ENCODE measurements around the gene FBXO41. TPM values are rescaled to one million over a fixed set of nuclear protein-coding genes. Genes with fewer than 3 reads are reported as not detected.

Gene FBXO41
- total and polyA plus RNA-seq, 3 experiments from 2014 or later: 2.4 to 25.6 (median 25.3) TPM

DNA sequence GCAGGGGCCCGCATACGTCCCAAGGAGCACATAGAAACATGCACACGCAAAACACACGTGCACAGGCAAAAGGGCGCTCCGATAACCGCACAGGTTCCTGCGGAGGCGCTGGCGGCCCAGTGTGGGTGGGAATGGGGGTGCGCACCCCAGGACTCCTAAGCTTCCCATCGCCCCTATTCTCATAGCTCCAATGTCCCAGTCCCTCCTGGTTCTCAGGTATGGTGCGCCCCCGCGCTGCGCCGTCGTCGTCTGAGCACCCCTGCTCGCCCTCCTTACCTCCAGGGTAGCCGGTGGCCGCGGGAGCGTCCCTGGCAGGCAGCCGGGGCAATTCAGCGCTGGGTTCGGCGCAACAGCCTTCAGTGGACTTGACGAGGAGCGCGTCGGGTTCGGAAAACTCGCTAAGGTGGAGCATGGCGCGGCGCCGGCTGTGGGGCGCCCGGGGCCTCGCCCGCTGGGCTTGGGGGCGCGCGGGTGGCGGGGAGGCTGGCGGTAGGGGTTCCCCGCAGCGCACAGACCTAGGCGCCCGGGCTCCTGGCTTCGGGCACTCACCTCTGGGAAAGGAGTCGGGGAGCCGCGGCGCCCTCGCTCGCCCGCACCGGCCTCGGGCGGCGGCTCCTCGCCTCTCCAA lies 8.7 kb upstream of the FBXO41 start:
- POLR2A ChIA-PET: interaction anchor here (1.0 to 4.7 kb wide), 2 partner anchors 9 to 59 kb away, joined by 3 to 25 read pairs; partner anchors contain the start of genes CCT7, FBXO41 and PRADC1
- Mint-ChIP-seq H3K4me3 (peak overlapping the region; percentile 65 to 90 (median 79)), H3K36me3 (no peaks in the 10 kb centered on the region), H3K4me1 (peaks cover 8 to 34% (median 20%) of the 10 kb centered on the region in 3 donors), H3K9me3 (peaks cover 0 to 6% (median 0%) of the 10 kb centered on the region in 5 donors), H3K27me3 (peaks cover 46 to 67% of the 10 kb centered on the region in 2 donors), H3K27ac (peak overlapping the region in 2 of 8 donors; percentile 30 to 43)
- peak in 1 of 5 donors; percentile 47 for DNase-seq
- Histone ChIP-seq H3K4me1 (ENCODE audit: insufficient read depth, low read length) (peaks cover 27% of the 10 kb centered on the region), H3K4me3 (ENCODE audit: low read length) (peak overlapping the region; percentile 19), H3K36me3 (ENCODE audit: insufficient read depth, low read length) (no peaks in the 10 kb centered on the region), H3K27ac (ENCODE audit: low read depth, low read length) (no peak overlapping the region), H3K27me3 (ENCODE audit: insufficient read depth, low read length, poor library complexity, severe bottlenecking) (peaks cover 50% of the 10 kb centered on the region), H3K9me3 (ENCODE audit: low read length) (no peaks in the 10 kb centered on the region)
- CTCF ChIA-PET: interaction anchor here (1.3 to 6.8 kb wide), 4 partner anchors 9 to 58 kb away, joined by 3 to 54 read pairs (median 21); partner anchors contain the start of genes CCT7, FBXO41 and PRADC1

DNA sequence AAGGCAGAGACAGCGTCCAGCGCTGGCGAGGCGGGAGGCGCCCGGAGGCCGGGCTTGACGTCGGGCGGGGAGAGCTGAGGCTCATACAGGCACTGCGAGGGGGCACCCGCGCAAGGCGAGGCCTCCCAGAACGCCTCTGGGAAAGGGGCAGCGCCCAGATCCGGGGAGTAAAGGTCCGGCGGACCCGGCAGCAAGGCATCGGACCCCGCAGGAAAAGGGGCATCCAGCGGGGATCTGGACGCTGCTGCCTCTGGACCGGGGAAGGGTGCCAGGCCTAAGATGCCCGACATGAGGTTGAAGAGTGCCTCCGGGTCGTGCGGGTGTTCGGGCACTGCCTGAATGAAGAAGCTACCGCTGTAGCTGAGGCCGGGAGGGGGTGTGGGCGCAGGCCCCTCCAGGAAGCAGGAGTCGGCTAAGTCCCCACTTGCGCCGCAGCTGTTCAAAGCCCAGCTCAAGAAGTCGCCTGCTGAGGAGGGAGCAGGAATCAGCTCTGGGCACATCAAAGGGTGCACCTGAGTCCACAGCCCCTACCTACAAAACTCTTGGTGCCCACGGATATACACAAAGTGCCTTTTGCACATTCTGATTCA lies 8.1 kb upstream of the FBXO41 start:
- Histone ChIP-seq H3K9me3 (ENCODE audit: low read length) (no peaks in the 10 kb centered on the region), H3K27ac (ENCODE audit: low read depth, low read length) (no peak overlapping the region), H3K27me3 (ENCODE audit: insufficient read depth, low read length, poor library complexity, severe bottlenecking) (peaks cover 46% of the 10 kb centered on the region), H3K36me3 (ENCODE audit: insufficient read depth, low read length) (no peaks in the 10 kb centered on the region), H3K4me3 (ENCODE audit: low read length) (peak overlapping the region; percentile 19), H3K4me1 (ENCODE audit: insufficient read depth, low read length) (peaks cover 27% of the 10 kb centered on the region)
- Mint-ChIP-seq H3K4me3 (peak overlapping the region; percentile 65 to 90 (median 72)), H3K27ac (peak overlapping the region in 2 of 8 donors; percentile 19 to 43), H3K36me3 (no peaks in the 10 kb centered on the region), H3K27me3 (peaks cover 41 to 61% of the 10 kb centered on the region in 2 donors), H3K4me1 (peaks cover 8 to 34% (median 20%) of the 10 kb centered on the region in 3 donors), H3K9me3 (peaks cover 0 to 6% (median 0%) of the 10 kb centered on the region in 5 donors)
- CTCF ChIA-PET: interaction anchor here (1.3 to 6.8 kb wide), 6 partner anchors 8 to 80 kb away, joined by 3 to 54 read pairs (median 18); partner anchors contain the start of genes CCT7, FBXO41 and PRADC1
- peak in 1 of 5 donors; percentile 47 for DNase-seq
- POLR2A ChIA-PET: interaction anchor here (1.0 to 4.7 kb wide), 2 partner anchors 8 to 59 kb away, joined by 3 to 25 read pairs; partner anchors contain the start of genes CCT7, FBXO41 and PRADC1

DNA sequence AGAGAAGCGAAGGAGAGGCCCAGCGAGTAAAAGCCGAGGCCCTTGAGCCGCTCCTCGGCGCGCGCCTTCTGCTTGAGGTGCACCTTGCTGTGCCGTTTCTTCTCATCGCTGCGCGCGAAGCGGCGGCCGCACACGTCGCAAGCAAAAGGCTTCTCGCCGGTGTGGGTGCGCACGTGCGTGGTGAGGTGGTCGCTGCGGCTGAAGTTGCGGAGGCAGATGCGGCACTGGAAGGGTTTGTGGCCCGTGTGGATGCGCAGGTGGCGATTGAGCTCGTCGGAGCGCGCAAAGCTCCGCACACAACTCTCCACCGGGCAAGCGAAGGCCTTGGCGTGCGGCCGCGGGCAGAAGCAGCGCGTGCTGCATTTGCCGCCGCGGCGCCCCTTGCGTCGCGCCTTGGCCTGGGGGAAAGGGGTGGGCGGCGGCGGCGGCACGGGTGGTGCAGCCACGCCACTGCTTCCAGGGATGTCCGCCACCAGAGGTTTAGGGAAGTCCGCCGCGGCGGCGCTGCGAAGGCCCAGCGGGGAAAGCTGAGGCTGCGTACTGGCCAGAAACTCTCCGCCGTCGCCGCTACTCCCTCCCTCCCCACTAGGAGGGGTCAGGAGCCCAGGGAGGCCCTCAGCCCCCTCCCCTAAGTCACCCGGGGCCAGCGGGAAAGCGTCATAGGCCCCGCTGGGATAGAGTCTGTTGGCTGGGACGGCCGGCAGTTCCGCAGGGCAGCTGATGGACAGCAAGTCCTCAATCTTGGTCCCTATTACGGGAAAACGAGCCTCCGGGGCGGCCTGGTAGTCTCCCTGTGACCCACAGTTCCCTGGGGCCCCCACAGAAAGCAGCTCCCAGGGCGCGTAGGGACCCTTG lies 7.4 kb upstream of the FBXO41 start:
- Mint-ChIP-seq H3K27ac (peak overlapping the region in 1 of 8 donors; percentile 72), H3K4me3 (peak overlapping the region; percentile 60 to 89 (median 78)), H3K9me3 (peaks cover 0 to 6% (median 0%) of the 10 kb centered on the region in 5 donors), H3K27me3 (peaks cover 36 to 54% of the 10 kb centered on the region in 2 donors), H3K4me1 (peaks cover 8 to 34% (median 20%) of the 10 kb centered on the region in 3 donors), H3K36me3 (no peaks in the 10 kb centered on the region)
- POLR2A ChIA-PET: interaction anchor here (4.7 kb wide), 1 partner anchor 58 kb away, joined by 25 read pairs; the partner anchor contains the start of genes CCT7 and PRADC1
- no peak for DNase-seq
- peaks cover 39% of the 10 kb centered on the region for H3K27me3 ChIP-seq (ENCODE audit: insufficient read depth, low read length, poor library complexity, severe bottlenecking)
- no peaks in the 10 kb centered on the region for H3K36me3 ChIP-seq (ENCODE audit: insufficient read depth, low read length)
- no peak overlapping the region for H3K27ac ChIP-seq (ENCODE audit: low read depth, low read length)
- no peaks in the 10 kb centered on the region for H3K9me3 ChIP-seq (ENCODE audit: low read length)
- CTCF ChIA-PET: interaction anchor here (1.1 to 6.8 kb wide), 8 partner anchors 7 to 400 kb away, joined by 3 to 54 read pairs (median 13); partner anchors contain the start of genes CCT7, FBXO41 and PRADC1
- H3K4me3 ChIP-seq (ENCODE audit: low read length): peak overlapping the region; percentile 30
- peaks cover 27% of the 10 kb centered on the region for H3K4me1 ChIP-seq (ENCODE audit: insufficient read depth, low read length)

DNA sequence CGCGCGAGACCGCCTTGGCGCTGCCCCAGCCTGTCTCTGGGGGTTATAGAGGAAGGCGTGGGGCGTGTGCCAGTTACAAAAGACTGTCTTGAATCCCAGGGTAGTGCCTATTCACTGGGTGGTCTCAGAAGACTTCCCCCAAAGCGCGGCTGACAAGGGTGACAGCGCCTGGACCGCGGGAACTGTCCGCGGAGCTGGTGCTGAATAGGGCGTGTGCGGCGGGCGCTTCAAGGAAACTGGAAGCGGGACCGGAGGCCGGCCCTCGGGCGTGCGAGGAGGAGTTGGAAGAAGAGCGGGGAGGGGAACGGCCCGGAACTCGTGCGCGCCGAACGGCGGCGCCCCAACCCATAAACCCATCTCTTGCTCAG lies 6.8 kb upstream of the FBXO41 start:
- H3K36me3 Mint-ChIP-seq: no peaks in the 10 kb centered on the region
- ChIA-PET CTCF (interaction anchor here (0.7 to 6.8 kb wide), 10 partner anchors 13 to 399 kb away, joined by 3 to 54 read pairs (median 10); partner anchors contain the start of genes CCT7 and PRADC1), POLR2A (interaction anchor here (4.7 kb wide), 1 partner anchor 57 kb away, joined by 25 read pairs; the partner anchor contains the start of genes CCT7 and PRADC1)
- peak overlapping the region; percentile 60 to 89 (median 78) for H3K4me3 Mint-ChIP-seq
- H3K4me1 Mint-ChIP-seq: peaks cover 8 to 35% (median 21%) of the 10 kb centered on the region in 3 donors
- Histone ChIP-seq H3K9me3 (ENCODE audit: low read length) (no peaks in the 10 kb centered on the region), H3K27me3 (ENCODE audit: insufficient read depth, low read length, poor library complexity, severe bottlenecking) (peaks cover 33% of the 10 kb centered on the region), H3K4me1 (ENCODE audit: insufficient read depth, low read length) (peaks cover 27% of the 10 kb centered on the region), H3K36me3 (ENCODE audit: insufficient read depth, low read length) (no peaks in the 10 kb centered on the region), H3K4me3 (ENCODE audit: low read length) (peak overlapping the region; percentile 30), H3K27ac (ENCODE audit: low read depth, low read length) (no peak overlapping the region)
- peak; percentile 40 to 73 (median 56) for DNase-seq
- peaks cover 0 to 6% (median 0%) of the 10 kb centered on the region in 5 donors for H3K9me3 Mint-ChIP-seq
- peak overlapping the region in 2 of 8 donors; percentile 24 to 72 for H3K27ac Mint-ChIP-seq
- peaks cover 30 to 48% of the 10 kb centered on the region in 2 donors for H3K27me3 Mint-ChIP-seq

DNA sequence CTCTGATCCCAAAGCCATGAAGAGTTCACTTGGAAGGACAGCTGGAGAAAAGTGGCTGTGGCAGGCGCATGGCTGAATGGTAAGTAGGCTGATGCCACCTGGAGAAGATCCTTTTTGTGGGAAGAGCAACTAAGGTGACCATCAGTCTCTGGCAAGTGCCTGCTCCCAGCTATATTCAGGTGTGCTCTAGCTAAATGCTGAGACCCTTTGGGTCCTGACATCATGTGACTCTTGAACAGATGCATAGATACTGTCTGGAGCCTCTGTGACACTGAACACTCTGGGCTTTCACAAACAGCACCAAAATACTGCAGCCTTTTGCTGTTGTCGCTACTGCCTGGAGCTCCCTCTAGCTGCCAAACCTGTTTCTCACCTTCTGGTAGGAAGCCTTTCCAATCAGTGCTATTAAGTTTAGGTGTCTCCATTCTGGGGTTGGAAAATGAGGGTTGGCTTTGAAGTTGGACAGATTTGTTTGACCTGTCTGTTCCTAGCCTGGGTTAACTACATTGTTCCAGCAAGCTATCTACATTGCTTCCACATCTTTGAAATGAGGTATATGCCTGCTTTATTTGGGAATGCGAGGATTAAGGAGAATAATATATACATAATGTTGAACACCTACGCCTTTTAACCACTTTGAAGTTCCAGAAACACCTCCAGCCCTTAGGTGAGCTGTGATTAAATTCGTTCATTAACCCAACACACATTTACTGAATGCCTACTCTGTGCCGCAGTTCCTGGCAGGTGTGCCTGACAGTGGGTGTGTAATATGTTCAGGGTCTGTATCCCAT lies 6.0 kb upstream of the FBXO41 start:
- H3K4me1 ChIP-seq (ENCODE audit: insufficient read depth, low read length): peaks cover 29% of the 10 kb centered on the region
- no peaks in the 10 kb centered on the region for H3K36me3 Mint-ChIP-seq
- H3K4me3 ChIP-seq (ENCODE audit: low read length): no peak overlapping the region
- H3K27ac ChIP-seq (ENCODE audit: low read depth, low read length): no peak overlapping the region
- H3K27ac Mint-ChIP-seq: peak overlapping the region in 2 of 8 donors; percentile 25 to 72
- H3K27me3 Mint-ChIP-seq: peaks cover 23 to 39% of the 10 kb centered on the region in 2 donors
- H3K4me3 Mint-ChIP-seq: peak overlapping the region in 4 of 7 donors; percentile 23 to 60 (median 50)
- peaks cover 0 to 4% (median 0%) of the 10 kb centered on the region in 5 donors for H3K9me3 Mint-ChIP-seq
- POLR2A ChIA-PET: interaction anchor here (1.1 to 4.7 kb wide), 2 partner anchors 21 to 56 kb away, joined by 5 to 25 read pairs; partner anchors contain the start of genes CCT7 and PRADC1
- CTCF ChIA-PET: interaction anchor here (0.7 to 6.8 kb wide), 16 partner anchors 9 to 426 kb away, joined by 3 to 54 read pairs (median 4); partner anchors contain the start of genes ALMS1, CCT7, PRADC1 and SFXN5
- DNase-seq: peak in 3 of 5 donors; percentile 25 to 66 (median 37)
- peaks cover 25% of the 10 kb centered on the region for H3K27me3 ChIP-seq (ENCODE audit: insufficient read depth, low read length, poor library complexity, severe bottlenecking)
- peaks cover 13 to 44% (median 30%) of the 10 kb centered on the region in 3 donors for H3K4me1 Mint-ChIP-seq
- H3K36me3 ChIP-seq (ENCODE audit: insufficient read depth, low read length): no peaks in the 10 kb centered on the region
- H3K9me3 ChIP-seq (ENCODE audit: low read length): no peaks in the 10 kb centered on the region

DNA sequence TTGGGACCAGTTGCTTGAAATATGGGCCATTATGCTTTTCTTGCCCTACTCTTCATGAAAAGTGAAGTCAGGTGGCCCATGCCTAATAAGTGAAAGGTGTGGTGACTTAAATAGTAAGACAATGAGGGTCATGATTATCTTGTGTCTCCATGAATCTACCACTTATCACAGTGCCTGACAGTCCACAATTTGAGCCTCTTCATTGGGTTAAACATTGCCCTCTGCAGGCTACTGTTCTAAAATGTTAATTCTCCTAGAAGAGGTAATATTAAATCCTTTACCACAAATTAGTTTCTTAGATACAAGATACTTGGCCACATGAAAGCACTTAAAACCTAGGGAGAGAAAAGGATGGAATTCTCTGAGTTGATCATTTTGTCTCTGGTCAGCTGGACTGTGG lies 5.0 kb upstream of the FBXO41 start:
- peaks cover 0 to 4% (median 0%) of the 10 kb centered on the region in 5 donors for H3K9me3 Mint-ChIP-seq
- peaks cover 20 to 30% of the 10 kb centered on the region in 2 donors for H3K27me3 Mint-ChIP-seq
- POLR2A ChIA-PET: interaction anchor here (4.7 kb wide), 1 partner anchor 55 kb away, joined by 25 read pairs; the partner anchor contains the start of genes CCT7 and PRADC1
- Histone ChIP-seq H3K9me3 (ENCODE audit: low read length) (no peaks in the 10 kb centered on the region), H3K27me3 (ENCODE audit: insufficient read depth, low read length, poor library complexity, severe bottlenecking) (peaks cover 17% of the 10 kb centered on the region), H3K4me3 (ENCODE audit: low read length) (no peak overlapping the region), H3K36me3 (ENCODE audit: insufficient read depth, low read length) (no peaks in the 10 kb centered on the region), H3K4me1 (ENCODE audit: insufficient read depth, low read length) (peaks cover 35% of the 10 kb centered on the region), H3K27ac (ENCODE audit: low read depth, low read length) (no peak overlapping the region)
- DNase-seq: no peak
- H3K4me3 Mint-ChIP-seq: peak overlapping the region in 1 of 7 donors; percentile 46
- no peak overlapping the region for H3K27ac Mint-ChIP-seq
- H3K4me1 Mint-ChIP-seq: peaks cover 18 to 49% (median 34%) of the 10 kb centered on the region in 3 donors
- no peaks in the 10 kb centered on the region for H3K36me3 Mint-ChIP-seq
- CTCF ChIA-PET: interaction anchor here (0.7 to 6.8 kb wide), 10 partner anchors 8 to 425 kb away, joined by 3 to 54 read pairs (median 8); partner anchors contain the start of genes ALMS1, CCT7 and PRADC1
